NCI-H1436 (cell line): Measurements from ENCODE around the gene DNAH14.

ENCODE experiments used
- DNase-seq: peaks from one replicate; lab custom pipeline; 2025; lab: John Stamatoyannopoulos, UW

The DNAH14 gene

GRCh38 chr1:225428881-225429455 lies 499.5 kb downstream of the DNAH14 start:
- DNase-seq: no peak

GRCh38 chr1:225430301-225430700 lies 500.8 kb downstream of the DNAH14 start:
- no peak for DNase-seq

- no peak for DNase-seq
Observed at GRCh38 chr1:225431081-225431863, 501.8 kb downstream of the DNAH14 start.

GRCh38 chr1:225434046-225434445 lies 504.6 kb downstream of the DNAH14 start:
- DNase-seq: no peak

- DNase-seq: no peak
Observed at GRCh38 chr1:225435076-225435475, 505.6 kb downstream of the DNAH14 start.

GRCh38 chr1:225435487-225435886 lies 506.0 kb downstream of the DNAH14 start:
- no peak for DNase-seq

- DNase-seq: no peak
Observed at GRCh38 chr1:225435957-225436392, 506.5 kb downstream of the DNAH14 start.

- DNase-seq: no peak
Observed at GRCh38 chr1:225437710-225438437, 508.4 kb downstream of the DNAH14 start.

- DNase-seq: no peak
Observed at GRCh38 chr1:225440380-225441221, 511.1 kb downstream of the DNAH14 start.

GRCh38 chr1:225441314-225442122 lies 512.0 kb downstream of the DNAH14 start:
- DNase-seq: no peak

- DNase-seq: no peak
Observed at GRCh38 chr1:225442123-225442505, 512.6 kb downstream of the DNAH14 start.

GRCh38 chr1:225445639-225446594 lies 516.4 kb downstream of the DNAH14 start:
- DNase-seq: no peak

GRCh38 chr1:225446595-225446960 lies 517.1 kb downstream of the DNAH14 start:
- DNase-seq: no peak

GRCh38 chr1:225446981-225447615 lies 517.6 kb downstream of the DNAH14 start:
- DNase-seq: no peak

- no peak for DNase-seq
Observed at GRCh38 chr1:225447650-225448089, 518.2 kb downstream of the DNAH14 start.

GRCh38 chr1:225448146-225448805 lies 518.8 kb downstream of the DNAH14 start:
- no peak for DNase-seq
